Keratinocyte (primary cell): ENCODE data around the gene RACGAP1. TPM values are rescaled to one million over a fixed set of nuclear protein-coding genes. Genes with fewer than 3 reads are reported as not detected.
"Not testable (repeated sequence)": the region's sequence is repeated elsewhere in the genome, so short reads cannot be mapped to it uniquely, and the experiment has no call there.

Experiments
- DNase-seq: peaks from one replicate; pipeline ENCODE4 v3.0.0-alpha.2; 2011; ENCODE audit warnings: low read depth, missing footprints, low spot score
- FAIRE-seq: peaks from 2 replicates; lab custom pipeline; 2011; peaks lifted over from hg19 to GRCh38; lab: Jason Lieb, UNC
- H2AFZ ChIP-seq: 2 replicates; pipeline ENCODE4 v1.6.0; 2012; ENCODE audit warnings: low read length, control low read depth, inconsistent platforms; ENCODE audit not compliant: control insufficient read depth
- H3K27ac ChIP-seq: 2 replicates; pipeline ENCODE4 v1.5.1; 2011; ENCODE audit warnings: low read length; ENCODE audit not compliant: control insufficient read depth, insufficient read depth
- H3K27me3 ChIP-seq: 3 replicates; pipeline ENCODE4 v1.6.0; 2011; ENCODE audit warnings: low read length; ENCODE audit not compliant: control insufficient read depth, insufficient read depth; ENCODE audit errors: extremely low read depth
- H3K36me3 ChIP-seq, 2 experiments: 2 replicates in 1 of 2; 3 replicates in 1 of 2; pipeline ENCODE4 v1.5.1; 2011; ENCODE audit warnings: low read length in 2 of 2, mild to moderate bottlenecking in 1 of 2; ENCODE audit not compliant: control insufficient read depth in 2 of 2, insufficient read depth in 2 of 2; ENCODE audit errors: extremely low read depth in 1 of 2
- H3K4me1 ChIP-seq: 3 replicates; pipeline ENCODE4 v1.5.1; 2011; ENCODE audit warnings: low read length; ENCODE audit not compliant: control insufficient read depth, insufficient read depth; ENCODE audit errors: extremely low read depth
- H3K4me2 ChIP-seq: 3 replicates; pipeline ENCODE4 v1.6.0; 2011; ENCODE audit warnings: low read depth, low read length; ENCODE audit not compliant: control insufficient read depth, insufficient read depth; ENCODE audit errors: extremely low read depth
- H3K4me3 ChIP-seq, 3 experiments: fragments of 200-600 bp in 1 of 3; sonication (generic) in 1 of 3; 2 replicates in 2 of 3; 3 replicates in 1 of 3; pipeline ENCODE4 v1.5.1; 2011 to 2016; ENCODE audit warnings: low read length in 3 of 3, mild to moderate bottlenecking in 3 of 3, control low read depth in 2 of 3, inconsistent platforms in 1 of 3, low read depth in 1 of 3, mixed read lengths in 1 of 3, mixed run types in 1 of 3, moderate library complexity in 1 of 3; ENCODE audit not compliant: control insufficient read depth in 2 of 3, insufficient read depth in 2 of 3; ENCODE audit errors: extremely low read depth in 1 of 3
- H3K79me2 ChIP-seq: 2 replicates; pipeline ENCODE4 v1.6.0; 2012; ENCODE audit warnings: low read length; ENCODE audit not compliant: control insufficient read depth, insufficient read depth
- H3K9ac ChIP-seq: 3 replicates; pipeline ENCODE4 v1.6.0; 2011; ENCODE audit warnings: low read length; ENCODE audit not compliant: control insufficient read depth, insufficient read depth; ENCODE audit errors: extremely low read depth
- H3K9me1 ChIP-seq: 3 replicates; pipeline ENCODE4 v1.6.0; 2011; ENCODE audit warnings: low read length; ENCODE audit not compliant: control insufficient read depth, insufficient read depth; ENCODE audit errors: extremely low read depth
- H3K9me3 ChIP-seq: 2 replicates; pipeline ENCODE4 v1.5.1; 2012; ENCODE audit warnings: low read depth, low read length; ENCODE audit not compliant: control insufficient read depth
- H4K20me1 ChIP-seq: 3 replicates; pipeline ENCODE4 v1.6.0; 2011; ENCODE audit warnings: low read length; ENCODE audit not compliant: control insufficient read depth, insufficient read depth; ENCODE audit errors: extremely low read depth
- EZH2 ChIP-seq: IDR thresholded peaks from one replicate; pipeline ENCODE4 v1.6.1; 2012; ENCODE audit warnings: inconsistent platforms, mild to moderate bottlenecking, low read length, moderate library complexity
- dilution Hi-C: fragments of 300-500 bp; cut with MboI; formaldehyde crosslinking; loops from one replicate; pipeline ENCODE4 v1.7.0; 2020; ENCODE audit warnings: low sequenced_read_pairs; ENCODE audit not compliant: extremely low pct_ligation_motif_present
- polyA plus RNA-seq, 5 experiments: library from polyadenylated mRNA; depleted of rRNA in 3 of 5; stranded (reverse) in 3 of 5; stranded (forward) in 1 of 5; unstranded in 1 of 5; fragments of >200 nt; gene quantifications; 1 replicate in 1 of 5; 2 replicates in 3 of 5; 3 replicates in 1 of 5; pipeline versions ENCODE4 v1.2.1 to v1.2.3, GENCODE V29; 2011 to 2012; ENCODE audit warnings: missing spikeins in 2 of 5, low read depth in 1 of 5, low replicate concordance in 1 of 5
- TF ChIP-seq, protein P1 (sequence below), 3 experiments: IDR thresholded peaks in 1 of 3; conservative IDR thresholded peaks in 1 of 3; optimal IDR thresholded peaks in 1 of 3; 2 replicates in 2 of 3; 3 replicates in 1 of 3; pipeline versions ENCODE3 to v1.5.1; 2011; ENCODE audit warnings: low read length in 3 of 3, mild to moderate bottlenecking in 3 of 3, moderate library complexity in 2 of 3, control low read depth in 1 of 3, inconsistent platforms in 1 of 3; ENCODE audit not compliant: insufficient read depth in 2 of 3; ENCODE audit errors: extremely low read depth in 1 of 3

Gene RACGAP1
- polyA plus RNA-seq, 1 donor (not counting 4 experiments of a cell fraction or from before 2014, with no cell fraction given): 57.1 TPM

DNA sequence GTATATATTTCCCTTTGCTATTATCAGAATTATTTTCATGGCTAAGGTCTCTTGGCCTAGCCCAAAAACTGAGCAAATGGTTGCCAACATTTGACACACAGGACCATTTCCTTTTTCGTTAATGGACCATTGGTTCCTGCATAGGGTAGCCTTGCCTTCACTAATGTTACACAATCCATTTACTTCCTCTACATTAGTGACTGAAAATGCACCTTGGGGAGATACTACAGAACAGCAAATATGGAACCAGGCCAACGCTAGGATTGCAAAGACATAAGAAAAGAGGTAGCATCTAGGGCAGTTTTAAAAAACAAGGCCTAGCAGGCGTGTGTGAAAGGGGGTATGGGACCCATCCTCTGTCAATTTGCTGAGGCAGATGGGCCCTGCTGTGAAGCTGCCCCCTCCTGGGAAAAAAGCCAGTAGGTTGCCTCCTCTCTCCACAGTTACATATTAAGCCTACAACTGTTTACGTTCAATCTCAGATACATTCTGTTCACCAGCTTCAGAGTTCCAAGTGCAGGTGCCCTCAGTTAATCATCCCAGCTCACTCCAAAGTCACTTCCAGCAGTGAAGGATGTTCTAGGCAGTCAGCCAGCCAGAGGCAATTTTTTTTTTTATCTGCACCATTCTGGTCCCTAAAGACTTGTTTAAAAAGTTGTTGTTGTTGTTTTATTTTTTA is 37.5 kb downstream of the RACGAP1 start:
- no peak overlapping the region for H3K9ac ChIP-seq
- FAIRE-seq (no peak), DNase-seq (no peak)
- no peaks in the 10 kb centered on the region for H3K9me1 ChIP-seq
- H3K9me3 ChIP-seq: no peaks in the 10 kb centered on the region
- no peak overlapping the region for H2AFZ ChIP-seq
- no peak overlapping the region for H3K4me3 ChIP-seq
- no peak for TF ChIP-seq EZH2
- TF ChIP-seq, protein P1, sequence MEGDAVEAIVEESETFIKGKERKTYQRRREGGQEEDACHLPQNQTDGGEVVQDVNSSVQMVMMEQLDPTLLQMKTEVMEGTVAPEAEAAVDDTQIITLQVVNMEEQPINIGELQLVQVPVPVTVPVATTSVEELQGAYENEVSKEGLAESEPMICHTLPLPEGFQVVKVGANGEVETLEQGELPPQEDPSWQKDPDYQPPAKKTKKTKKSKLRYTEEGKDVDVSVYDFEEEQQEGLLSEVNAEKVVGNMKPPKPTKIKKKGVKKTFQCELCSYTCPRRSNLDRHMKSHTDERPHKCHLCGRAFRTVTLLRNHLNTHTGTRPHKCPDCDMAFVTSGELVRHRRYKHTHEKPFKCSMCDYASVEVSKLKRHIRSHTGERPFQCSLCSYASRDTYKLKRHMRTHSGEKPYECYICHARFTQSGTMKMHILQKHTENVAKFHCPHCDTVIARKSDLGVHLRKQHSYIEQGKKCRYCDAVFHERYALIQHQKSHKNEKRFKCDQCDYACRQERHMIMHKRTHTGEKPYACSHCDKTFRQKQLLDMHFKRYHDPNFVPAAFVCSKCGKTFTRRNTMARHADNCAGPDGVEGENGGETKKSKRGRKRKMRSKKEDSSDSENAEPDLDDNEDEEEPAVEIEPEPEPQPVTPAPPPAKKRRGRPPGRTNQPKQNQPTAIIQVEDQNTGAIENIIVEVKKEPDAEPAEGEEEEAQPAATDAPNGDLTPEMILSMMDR (optimal IDR thresholded peaks at IDR 0.05 in 1 of 3, IDR thresholded peaks at IDR 0.05 in 1 of 3, conservative IDR thresholded peaks at IDR 0.05 in 1 of 3; ENCODE audit: extremely low read depth in 1 of 3, insufficient read depth in 2 of 3, low read length in 3 of 3): no peak
- no peaks in the 10 kb centered on the region for H3K79me2 ChIP-seq
- dilution Hi-C loops: no loop called here
- H3K4me1 ChIP-seq: peaks cover 13% of the 10 kb centered on the region
- H3K27ac ChIP-seq: no peak overlapping the region
- H4K20me1 ChIP-seq: no peaks in the 10 kb centered on the region
- H3K36me3 ChIP-seq: peaks cover 9 to 22% of the 10 kb centered on the region in 2 experiments
- H3K4me2 ChIP-seq: no peak overlapping the region
- no peaks in the 10 kb centered on the region for H3K27me3 ChIP-seq

DNA sequence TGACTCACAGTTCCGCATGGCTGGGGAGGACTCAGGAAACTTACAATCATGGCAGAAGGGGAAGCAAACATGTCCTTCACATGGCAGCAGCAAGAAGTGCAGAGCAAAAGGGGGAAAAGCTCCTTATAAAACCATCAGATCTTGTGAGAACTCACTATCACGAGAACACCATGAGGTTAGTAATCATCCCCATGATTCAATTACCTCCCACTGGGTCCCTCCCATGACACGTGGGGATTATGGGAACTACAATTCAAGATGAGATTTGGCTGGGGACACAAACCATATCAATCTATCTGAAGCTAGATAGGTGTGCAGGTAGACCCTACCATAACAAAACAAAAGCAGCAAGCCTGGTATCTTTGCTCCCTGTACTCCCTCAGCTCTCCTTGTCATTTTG is 38.8 kb downstream of the RACGAP1 start:
- H3K9me1 ChIP-seq, H3K79me2 ChIP-seq, H3K4me2 ChIP-seq, H3K27me3 ChIP-seq, H3K9ac ChIP-seq, H3K9me3 ChIP-seq, DNase-seq, H4K20me1 ChIP-seq, FAIRE-seq, H2AFZ ChIP-seq, dilution Hi-C loops, H3K27ac ChIP-seq, H3K4me3 ChIP-seq: not testable (repeated sequence)
- Histone ChIP-seq H3K4me1 (peaks cover 13% of the 10 kb centered on the region), H3K36me3 (peaks cover 7 to 20% of the 10 kb centered on the region in 2 experiments)

DNA sequence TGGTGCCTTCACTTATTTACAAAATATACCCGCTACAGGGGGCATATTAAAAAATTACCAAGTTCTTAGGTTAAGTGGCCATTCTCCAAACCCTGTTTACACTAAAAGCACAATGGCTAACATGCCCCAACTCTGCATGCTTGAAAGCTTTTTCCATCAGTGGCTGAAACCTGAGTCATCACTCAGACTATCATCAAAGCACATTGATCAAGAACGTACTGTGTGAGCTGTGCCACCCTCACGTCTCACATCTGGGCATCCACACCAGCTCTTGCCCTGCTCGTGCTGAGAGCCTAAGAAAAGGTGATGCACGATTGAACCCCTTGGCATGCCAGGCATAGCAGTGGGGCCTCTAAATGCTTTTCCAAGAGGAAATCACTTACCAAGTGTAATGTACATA is 39.3 kb downstream of the RACGAP1 start:
- FAIRE-seq (no peak), DNase-seq (no peak)
- Histone ChIP-seq H3K4me3 (no peak overlapping the region), H3K27me3 (no peaks in the 10 kb centered on the region), H3K4me2 (no peak overlapping the region), H3K27ac (no peak overlapping the region), H3K79me2 (no peaks in the 10 kb centered on the region), H2AFZ (no peak overlapping the region), H4K20me1 (no peaks in the 10 kb centered on the region), H3K4me1 (peaks cover 13% of the 10 kb centered on the region), H3K36me3 (peaks cover 7 to 20% of the 10 kb centered on the region in 2 experiments), H3K9me3 (no peaks in the 10 kb centered on the region), H3K9ac (no peak overlapping the region), H3K9me1 (no peaks in the 10 kb centered on the region)
- TF ChIP-seq, protein P1 (optimal IDR thresholded peaks at IDR 0.05 in 1 of 3, IDR thresholded peaks at IDR 0.05 in 1 of 3, conservative IDR thresholded peaks at IDR 0.05 in 1 of 3; ENCODE audit: extremely low read depth in 1 of 3, insufficient read depth in 2 of 3, low read length in 3 of 3): no peak
- TF ChIP-seq EZH2: no peak
- dilution Hi-C loops: no loop called here
